GM19240 (cell line): Measurements from ENCODE around the gene JAK1.

Experiments
- DNase-seq: peaks from one replicate; pipeline ENCODE4 v3.0.0; 2011; ENCODE audit warnings: low spot score; ENCODE audit not compliant: insufficient read length

JAK1 gene

DNA sequence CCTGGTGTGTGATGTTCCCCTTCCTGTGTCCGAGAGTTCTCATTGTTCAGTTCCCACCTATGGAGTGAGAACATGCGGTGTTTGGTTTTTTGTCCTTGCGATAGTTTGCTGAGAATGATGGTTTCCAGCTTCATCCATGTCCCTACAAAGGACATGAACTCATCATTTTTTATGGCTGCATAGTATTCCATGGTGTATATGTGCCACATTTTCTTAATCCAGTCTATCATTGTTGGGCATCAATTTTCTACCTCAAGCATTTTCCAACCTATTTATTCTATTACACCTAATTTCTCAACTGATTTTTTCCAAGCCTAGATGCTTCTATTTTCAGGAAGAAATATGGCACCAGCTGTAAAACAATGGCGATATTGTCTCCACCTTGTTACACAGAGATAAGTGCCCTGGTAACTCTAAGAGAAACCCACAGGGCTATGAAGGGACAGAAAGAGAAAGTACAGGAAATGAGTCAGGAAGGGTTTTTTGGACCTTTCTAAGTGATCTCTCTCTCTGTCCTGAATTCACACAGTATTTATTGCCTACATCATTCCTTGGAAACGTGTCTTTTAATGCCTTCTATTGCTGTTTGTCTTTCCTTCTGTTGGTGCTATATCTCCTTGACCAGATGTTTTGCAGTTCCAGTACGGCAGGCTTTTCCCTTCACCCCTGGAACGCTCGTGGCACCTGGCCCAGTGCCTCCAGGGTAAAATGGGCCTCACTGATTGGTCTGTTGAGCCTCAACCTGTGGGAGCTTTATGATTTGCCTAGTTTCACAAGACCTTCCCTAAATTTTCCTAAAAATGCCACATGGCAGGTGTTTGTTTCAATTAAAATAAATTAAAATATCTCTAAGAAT lies 14.6 kb upstream of the JAK1 start:
- DNase-seq: no peak

GRCh38 chr1:64979358-64979757 lies 13.0 kb upstream of the JAK1 start:
- no peak for DNase-seq

DNA sequence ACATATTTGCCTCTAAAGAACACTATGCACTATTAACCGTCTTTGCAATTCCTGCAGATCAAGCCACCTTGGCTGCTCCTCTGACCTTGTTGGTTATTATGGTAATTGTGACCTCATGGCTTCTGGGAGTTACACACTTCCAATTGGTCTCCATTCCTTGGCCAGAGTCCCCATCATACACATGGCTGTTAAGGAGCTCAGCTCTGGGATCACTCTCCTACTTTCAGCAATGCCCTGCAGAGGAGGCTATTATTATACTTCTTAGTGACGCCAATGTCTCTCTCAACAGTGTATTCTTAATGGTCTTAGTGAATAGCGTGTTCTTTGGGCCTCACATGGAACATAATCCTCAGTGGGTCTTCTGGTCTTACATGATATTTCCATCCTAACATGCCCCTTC lies 10.0 kb upstream of the JAK1 start:
- DNase-seq: no peak

DNA sequence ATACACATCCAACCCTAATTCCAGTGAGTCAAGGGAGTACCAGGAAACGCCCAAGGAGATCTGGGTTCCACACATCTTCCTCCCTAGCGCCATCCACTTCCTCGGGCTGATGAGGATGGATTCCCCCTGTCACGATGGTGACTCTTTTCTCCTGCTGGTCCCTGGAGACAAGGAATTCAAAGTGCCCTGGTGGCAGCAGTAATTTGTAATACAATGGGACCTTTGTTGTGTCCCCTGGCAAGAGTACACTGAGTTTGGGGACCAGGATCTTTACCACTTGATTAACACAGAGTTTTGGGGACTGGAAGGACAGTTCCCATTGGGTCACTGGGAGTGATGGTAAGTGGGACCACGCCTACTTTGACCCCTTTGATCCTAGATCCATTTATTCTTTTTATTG lies 9.4 kb upstream of the JAK1 start:
- no peak for DNase-seq

- DNase-seq: no peak
These were observed 8.8 kb upstream of the JAK1 start for GRCh38 chr1:64975127-64975526.

GRCh38 chr1:64974288-64974825 lies 8.0 kb upstream of the JAK1 start:
- no peak for DNase-seq

- no peak for DNase-seq
These were observed 6.8 kb upstream of the JAK1 start for GRCh38 chr1:64973061-64973647.

DNA sequence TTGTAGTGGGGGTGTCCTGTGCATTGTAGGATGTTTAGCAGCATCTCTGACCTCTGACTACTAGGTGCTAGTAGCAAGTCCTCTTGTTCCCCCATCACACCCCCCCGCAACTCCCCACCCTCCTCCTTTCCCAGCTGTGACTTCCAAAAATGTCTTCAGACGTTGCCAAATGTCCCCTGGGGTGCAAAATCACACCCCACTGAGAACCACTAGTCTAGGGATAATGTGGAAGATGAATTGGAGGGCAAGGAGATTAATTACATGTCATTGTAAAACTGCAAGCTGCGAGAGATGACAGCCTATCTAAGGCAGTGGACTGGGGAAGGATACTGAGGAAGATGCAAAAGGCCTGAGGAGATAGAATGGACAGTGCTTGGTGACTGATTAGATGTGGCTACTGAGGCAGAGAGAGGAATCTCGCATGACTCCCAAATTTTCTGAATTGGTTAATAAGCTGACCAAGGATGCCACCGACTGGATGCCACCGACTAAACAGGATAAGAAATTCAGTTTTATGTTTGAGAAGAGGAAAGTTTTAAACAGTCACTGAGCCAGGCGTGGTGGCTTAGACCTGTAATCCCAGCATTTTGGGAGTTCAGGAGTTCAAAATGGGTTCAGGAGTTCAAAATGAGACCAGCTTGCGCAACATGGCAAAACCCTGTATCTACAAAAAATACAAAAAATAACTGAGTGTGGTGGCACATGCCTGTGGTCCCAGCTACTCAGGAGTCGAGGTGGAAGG lies 3.1 kb upstream of the JAK1 start:
- DNase-seq: no peak

DNA sequence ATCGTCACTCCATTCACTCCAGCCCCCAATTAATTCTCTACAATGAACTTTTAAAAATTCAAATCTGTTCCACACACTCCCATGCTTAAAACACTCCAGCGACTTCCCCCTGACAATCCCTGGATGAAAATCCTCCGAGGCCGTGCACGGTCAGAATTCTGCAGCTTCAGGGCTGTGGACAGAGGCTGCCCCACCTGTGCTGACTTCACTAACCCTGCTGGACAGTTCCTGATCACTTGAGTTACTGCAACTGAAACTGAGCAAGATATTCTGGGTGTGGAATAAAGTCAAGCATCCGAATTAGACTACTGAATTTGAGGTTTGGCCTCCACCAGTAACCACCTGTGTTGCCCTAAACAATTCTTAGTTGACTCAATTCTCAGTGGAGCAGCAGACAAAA lies 1.0 kb upstream of the JAK1 start:
- DNase-seq: no peak

DNA sequence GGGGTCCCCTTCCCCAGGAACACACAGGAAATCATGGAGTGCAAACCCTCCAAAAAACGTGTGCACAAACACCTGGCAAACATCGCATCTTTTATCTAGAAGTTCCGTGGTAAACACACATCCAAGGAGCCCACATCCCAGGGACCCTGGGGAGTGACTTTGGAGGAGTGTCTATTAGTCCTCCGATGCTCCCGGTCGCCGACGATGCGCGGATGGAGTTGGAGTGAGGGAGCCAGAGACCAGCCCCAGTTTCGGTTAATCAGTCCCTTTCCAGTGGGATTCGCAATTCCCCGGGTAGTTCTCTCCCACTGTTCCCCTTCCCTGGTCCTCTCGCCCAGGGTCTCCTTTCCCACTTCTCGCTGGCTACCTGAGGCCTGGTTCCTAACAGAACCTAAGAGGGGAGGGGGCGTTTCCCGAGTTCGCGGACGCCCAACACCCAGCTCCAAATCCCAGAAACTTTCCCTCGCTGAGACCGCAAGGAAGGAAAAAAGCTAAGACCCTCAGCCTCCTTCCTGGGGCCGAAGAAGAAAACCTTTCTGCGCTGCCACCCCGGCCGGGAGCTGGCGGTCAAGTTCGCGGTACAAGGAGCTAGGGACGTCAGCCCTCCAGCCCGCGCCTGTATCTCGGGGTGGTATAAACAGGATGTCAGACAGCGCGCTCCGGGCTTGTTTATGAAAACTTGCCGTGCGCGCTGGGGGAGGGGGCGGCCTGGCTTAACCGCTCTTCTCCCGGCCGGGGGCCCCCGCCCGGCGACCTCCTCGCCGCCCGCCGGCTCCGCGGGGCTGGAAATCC lies 787 bp downstream of the JAK1 start:
- DNase-seq: no peak

GRCh38 chr1:64963466-64963865 lies 2.9 kb downstream of the JAK1 start:
- no peak for DNase-seq

DNA sequence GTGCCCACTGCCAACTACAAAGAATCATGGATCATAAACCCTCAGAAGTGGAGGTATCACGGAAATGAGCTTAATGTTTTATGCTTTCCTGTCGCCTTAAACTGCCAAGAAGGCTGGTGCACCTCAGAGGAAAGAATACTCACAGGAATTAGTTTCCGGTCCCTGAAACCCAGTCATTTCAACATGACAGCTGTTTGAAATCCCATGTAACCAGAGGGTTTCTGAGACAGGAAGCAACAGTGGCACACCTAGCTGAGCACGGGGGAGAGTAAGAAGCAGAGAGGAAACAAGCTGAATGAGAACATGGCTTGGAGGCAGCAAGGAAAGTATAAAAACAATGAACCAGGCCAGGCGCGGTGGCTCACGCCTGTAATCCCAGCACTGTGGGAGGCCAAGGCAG lies 3.9 kb downstream of the JAK1 start:
- DNase-seq: no peak

- DNase-seq: no peak
These were observed 4.4 kb downstream of the JAK1 start for GRCh38 chr1:64961923-64962322.

DNA sequence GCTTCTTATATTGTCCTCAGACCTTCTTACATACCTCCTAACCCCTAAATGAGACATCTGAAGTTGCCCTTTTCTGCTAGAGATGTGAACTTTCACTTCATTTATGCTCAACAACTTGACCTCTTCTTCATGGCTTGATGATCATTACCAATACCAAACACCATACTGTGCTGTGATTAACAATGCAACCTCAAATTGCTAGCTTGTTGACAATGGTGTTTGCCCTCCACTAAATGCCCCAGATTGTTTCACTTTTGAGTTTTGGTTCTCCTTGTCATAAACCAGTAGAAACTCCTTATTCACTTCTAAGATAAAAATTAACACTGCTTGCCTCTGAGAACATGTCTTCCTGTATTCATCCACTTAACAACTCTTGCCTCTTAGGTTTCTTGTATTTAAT lies 5.6 kb downstream of the JAK1 start:
- DNase-seq: no peak

- DNase-seq: no peak
These were observed 6.4 kb downstream of the JAK1 start for GRCh38 chr1:64959986-64960385.

DNA sequence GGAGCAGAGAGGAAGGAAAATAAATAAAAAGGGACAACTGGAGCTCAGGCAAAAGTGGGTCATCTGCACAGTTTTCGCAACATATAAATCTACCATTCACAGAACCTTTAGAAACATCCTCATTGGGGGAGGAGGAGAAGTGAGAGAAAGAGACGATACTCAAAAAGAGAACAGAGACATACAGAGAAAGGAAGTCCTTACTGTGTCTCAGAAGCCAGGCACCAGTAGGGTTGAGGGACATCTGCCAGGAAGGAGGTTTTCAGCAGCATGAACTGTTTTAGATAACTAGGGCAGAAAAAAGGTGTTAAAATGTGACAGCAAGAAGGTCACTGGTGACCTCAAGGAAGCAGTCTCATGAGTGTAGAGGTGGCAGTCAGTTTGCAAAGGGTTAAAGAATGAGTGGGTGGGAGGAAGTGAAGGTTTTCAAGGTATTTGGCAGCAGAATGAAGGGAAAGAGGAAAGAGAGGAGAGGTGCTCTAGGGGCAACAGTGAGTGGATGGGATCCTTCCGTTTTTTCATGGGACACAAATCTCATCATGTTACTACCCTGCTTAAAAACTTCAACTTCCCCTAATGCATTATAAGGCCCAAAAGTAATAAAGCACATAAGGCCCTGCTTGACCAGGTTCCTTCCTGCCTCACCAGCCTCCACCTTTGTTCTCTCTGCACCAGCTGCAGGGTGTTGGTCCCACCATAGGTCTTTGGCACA lies 9.5 kb downstream of the JAK1 start:
- peak; percentile 38 for DNase-seq

GRCh38 chr1:64956010-64956640 lies 10.2 kb downstream of the JAK1 start:
- no peak for DNase-seq

DNA sequence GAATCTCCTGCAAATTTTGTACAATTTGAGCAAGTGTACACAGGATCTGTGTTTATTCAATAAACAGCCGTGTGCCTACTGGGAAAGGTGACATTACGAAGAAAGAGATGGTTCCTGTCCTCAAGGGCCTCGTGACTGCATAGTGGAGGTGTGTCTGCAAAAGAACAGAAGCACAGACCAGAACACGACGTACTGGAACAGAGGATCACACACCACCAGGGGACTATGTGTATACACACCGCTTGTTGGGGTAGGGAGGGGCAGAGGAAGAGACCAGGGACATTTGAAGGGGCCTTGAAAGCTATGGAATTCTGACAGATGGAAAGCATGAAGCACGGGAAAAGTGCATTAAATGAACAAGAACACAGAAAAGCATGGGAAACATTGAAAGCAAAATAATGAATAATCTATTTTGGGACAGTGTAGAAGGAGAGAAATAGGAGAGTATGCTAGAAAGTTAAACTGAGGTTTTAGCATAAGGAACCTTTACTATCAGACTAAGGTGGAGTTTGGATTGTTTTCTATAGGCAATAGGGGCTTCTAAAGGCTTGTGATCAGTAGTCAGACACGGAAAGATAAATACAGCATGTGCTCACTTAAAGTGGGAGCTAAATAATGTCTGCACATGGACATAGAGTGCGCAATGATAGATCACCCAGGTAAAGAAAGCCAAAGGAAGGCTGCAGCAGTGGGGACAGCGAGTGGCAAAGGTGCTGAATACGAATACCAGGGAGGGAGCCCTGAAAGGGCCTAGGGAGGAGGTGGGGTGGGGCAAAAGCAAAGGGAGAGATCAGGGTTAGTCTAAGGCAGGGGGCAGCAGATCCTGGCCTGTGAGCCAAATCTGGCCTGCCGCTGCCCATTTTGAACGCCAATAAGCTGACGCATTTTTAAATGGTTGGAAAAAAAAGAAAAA lies 11.0 kb downstream of the JAK1 start:
- DNase-seq: no peak

DNA sequence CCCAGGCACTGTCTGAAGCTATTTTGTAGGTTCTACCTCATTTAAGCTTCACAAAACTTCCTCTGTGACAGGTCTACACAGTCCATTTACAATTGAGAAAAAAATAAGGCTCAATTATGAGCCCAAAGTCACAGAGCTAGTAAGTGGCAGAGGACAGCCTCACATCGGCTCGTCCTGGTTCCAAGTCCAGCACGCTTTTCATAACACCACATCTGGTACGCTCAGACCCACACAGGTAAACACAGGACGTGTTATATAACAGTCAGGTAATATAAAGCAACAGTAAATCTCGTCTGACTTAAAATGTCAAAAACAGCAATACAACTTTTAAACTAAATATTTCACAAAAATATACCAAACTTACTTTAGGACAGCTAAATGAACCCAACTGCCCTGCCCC lies 13.1 kb downstream of the JAK1 start:
- DNase-seq: no peak
